Measurements from ENCODE around the gene POP7.
A peak's percentile ranks its signal among the peaks of the same experiment; 100 is the strongest.
"Not testable (repeated sequence)": the region's sequence is repeated elsewhere in the genome, so short reads cannot be mapped to it uniquely, and the experiment has no call there.

POP7 gene

GRCh38 chr7:100705753-100706671, at the start of gene POP7:
TSS of gene POP7 (plus strand) at chr7:100706121. CDS start at chr7:100706831, 710 bp downstream.
- DNase-seq (ENCODE audit: extremely low read depth in 1 of 2, low read depth in 1 of 2): peak; percentile 98 to 99

DNA sequence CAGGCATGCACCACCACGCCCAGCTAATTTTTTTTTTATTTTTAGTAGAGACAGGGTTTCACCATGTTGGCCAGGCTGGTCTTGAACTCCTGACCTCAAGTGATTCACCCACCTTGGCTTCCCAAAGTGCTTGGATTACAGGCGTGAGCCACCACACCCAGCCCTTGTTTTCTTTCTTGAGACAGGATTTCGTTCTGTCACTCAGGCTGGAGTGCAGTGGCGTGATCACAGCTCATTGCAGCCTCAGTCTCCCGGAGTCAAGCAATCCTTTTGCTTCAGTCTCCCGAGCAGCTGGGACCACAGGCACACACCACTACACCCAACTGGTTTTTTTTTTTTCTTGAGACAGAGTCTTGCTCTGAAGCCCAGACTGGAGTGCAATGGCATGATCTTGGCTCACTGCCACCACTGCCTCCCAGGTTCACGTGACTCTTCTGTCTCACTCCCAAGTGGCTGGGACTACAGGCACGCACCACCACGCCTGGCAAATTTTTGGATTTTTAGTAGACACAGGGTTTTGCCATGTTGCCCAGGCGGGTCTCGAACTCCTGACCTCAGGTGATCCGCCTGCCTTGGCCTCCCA, 43.6 kb upstream of the POP7 start:
- DNase-seq (ENCODE audit: extremely low read depth in 1 of 2, low read depth in 1 of 2): not testable (repeated sequence)

DNA sequence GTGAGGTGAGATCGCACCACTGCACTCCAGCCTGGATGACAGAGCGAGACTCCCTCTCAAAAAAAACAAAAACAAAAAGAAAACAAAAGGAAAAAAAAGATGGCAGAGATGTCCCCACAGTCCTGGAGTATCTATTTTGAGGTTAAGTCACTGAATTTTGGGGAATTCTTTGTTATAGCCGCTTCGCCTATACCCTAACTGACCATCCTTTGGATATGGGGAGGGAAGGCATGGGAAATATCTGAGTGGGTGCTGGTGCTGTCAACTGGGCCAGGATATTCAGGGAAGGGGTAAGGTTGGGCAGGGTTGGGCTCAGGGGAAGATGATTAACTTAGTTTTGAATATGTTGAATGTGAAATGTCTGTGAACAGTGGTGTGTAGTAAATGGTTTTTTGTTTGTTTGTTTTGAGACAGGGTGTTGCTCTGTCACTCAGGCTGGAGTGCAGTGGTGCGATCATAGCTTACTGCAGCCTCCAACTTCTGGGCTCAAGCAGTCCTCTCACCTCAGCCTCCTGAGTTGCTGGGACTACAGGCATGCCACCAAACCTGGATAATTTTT, 40.7 kb upstream of the POP7 start:
- no peak for DNase-seq (ENCODE audit: extremely low read depth in 1 of 2, low read depth in 1 of 2)

DNA sequence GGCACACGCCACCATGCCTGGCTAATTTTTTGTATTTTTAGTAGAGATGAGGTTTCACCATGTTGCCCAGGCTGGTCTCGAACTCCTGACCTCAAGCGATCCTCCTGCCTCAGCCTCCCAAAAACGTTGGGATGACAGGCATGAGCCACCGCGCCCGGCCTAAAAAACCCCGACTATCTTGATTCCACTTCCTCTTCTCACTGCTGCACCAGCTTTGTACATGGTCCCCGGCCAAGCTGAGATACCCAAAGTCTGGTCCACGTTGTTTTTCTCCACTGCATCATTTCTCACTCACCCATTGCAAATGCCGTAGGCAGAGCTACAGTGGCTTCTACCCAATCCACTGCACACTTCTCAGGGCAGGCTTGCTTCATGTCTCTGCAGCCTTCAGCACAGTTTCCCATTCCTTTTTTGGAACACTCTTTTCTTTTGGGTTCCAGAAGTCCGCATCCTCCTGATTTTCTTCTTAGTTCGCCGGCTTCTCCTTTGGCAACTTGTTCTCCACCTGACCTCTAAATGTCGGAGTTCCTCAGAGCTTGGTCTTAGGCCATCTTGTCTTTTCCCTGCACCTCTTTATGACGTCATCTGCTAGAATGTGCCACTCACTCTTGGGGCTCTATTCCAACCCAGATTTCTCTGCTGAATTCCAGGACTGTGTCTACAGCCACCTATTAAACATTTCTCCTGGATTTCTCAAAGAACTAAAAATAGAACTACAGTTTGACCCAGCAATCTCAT, 38.4 kb upstream of the POP7 start:
- DNase-seq (ENCODE audit: extremely low read depth in 1 of 2, low read depth in 1 of 2): no peak

DNA sequence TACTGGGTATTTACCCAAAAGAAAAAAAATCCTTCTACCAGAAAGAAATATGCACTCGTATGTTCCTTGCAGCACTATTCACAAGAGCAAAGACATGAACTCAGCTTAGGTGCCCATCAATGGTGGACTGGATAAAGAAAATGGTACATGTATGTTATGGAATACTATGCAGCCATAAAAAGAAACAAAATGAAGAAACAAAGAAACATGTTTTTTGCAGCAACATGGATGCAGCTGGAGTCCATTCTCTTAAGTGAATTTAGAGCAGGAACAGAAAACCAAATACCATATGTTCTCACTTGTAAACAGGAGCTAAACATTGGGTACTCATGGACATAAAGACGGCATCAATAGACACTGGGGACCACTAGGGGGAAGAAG, 37.9 kb upstream of the POP7 start:
- no peak for DNase-seq (ENCODE audit: extremely low read depth in 1 of 2, low read depth in 1 of 2)

- DNase-seq (ENCODE audit: extremely low read depth in 1 of 2, low read depth in 1 of 2): not testable (repeated sequence)
These were observed 36.8 kb upstream of the POP7 start for GRCh38 chr7:100669106-100669505.

GRCh38 chr7:100670074-100670473, 35.8 kb upstream of the POP7 start:
- no peak for DNase-seq (ENCODE audit: extremely low read depth in 1 of 2, low read depth in 1 of 2)

- no peak for DNase-seq (ENCODE audit: extremely low read depth in 1 of 2, low read depth in 1 of 2)
These were observed 34.3 kb upstream of the POP7 start for GRCh38 chr7:100671353-100672327.

DNA sequence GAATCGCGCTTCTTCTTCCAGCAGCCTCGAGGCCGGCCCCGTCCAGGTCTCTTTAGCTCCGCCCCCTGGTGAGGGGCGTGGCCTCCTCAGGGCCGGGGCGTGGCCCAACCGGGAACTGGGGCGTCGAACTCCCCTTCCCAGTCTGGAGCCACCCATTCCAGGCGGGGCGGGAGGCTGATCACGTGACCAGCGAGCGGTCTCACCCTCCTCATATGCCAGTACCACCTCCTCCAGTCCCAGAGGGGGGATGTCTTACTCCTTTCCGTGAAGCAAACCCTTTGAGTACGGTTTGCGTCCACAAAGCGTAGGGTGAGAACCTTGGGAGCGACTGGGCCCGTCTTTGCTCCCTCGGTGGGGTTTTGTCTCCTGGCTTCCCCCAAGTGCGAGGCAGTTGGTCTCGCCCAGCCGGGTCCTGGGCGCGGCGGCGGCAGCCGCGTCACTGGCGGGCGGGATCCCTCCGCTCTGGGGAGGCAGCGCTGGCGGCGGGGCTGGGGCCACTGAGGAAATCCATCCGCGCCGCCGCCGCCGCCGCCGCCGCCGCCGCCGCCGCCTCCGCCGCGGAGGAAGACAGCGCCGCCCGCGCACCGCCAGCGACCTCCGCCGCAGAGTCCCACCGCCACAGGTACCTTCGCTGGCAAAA, 32.5 kb upstream of the POP7 start, which contains the start of gene GNB2:
Gene GNB2, plus strand, starts transcription at position 439 of the 640 bp plus-strand sequence. CDS start 2,526 bp downstream, outside the sequence.
- DNase-seq (ENCODE audit: extremely low read depth in 1 of 2, low read depth in 1 of 2): peak; percentile 97 to 99

DNA sequence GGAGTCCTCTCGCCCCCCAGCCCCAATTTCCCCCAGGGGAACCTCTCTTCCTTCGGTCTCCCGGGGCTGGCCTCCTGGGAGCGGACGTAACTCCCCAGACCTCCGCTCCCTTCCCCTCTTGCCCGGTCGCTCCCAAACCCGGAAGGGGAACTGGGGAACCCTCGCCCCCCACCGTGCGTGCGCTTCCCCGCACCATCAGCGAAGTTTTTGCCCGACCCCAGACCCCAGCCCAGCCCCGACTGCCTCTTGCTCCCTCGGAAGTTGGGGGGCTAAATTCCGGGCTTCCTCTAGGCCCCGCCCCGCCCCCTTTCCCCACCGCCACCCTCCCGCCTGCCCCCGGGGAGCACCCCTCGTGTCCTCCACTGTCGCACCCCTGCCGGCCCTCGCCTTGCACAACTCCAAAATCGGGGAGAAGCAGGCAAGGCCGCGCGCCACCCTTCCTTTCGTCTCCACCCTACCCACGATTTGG, 31.9 kb upstream of the POP7 start:
- no peak for DNase-seq (ENCODE audit: extremely low read depth in 1 of 2, low read depth in 1 of 2)

DNA sequence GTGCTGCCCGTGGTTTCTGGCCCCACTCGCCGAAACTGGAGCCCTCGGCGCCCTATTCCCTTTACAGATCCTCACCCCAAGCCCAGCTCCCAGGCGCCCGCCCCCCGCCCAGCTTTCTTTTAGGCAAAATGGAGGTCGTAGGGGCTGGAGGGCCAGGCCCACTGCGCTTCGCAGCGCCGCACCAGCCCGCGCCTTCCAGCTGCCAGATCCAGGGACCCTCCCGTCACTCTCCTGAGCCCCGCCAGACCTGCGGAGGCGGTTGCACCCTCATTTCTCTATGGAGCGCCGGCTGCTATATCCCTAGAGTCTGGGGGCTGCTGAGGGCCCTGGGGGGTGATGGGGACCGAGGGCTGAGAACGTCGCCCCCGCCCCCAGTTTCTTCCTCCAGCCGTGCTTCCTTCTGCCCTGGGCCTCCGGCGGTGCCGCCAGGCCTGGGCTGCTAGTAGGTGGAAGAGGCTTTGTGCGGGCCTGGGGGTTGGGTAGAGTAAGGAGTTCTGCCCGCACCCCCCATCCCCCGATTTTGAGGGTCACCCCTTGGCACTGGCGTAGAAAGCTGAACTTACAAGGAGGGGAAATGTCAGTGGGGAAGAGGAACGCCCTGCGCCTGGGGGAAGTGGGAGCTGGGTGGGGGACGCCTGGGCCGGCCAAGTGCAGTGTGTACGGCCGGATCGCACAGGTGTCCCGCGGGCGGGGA, 31.4 kb upstream of the POP7 start:
- no peak for DNase-seq (ENCODE audit: extremely low read depth in 1 of 2, low read depth in 1 of 2)

- DNase-seq (ENCODE audit: extremely low read depth in 1 of 2, low read depth in 1 of 2): no peak
These were observed 30.8 kb upstream of the POP7 start for GRCh38 chr7:100675105-100675451.

DNA sequence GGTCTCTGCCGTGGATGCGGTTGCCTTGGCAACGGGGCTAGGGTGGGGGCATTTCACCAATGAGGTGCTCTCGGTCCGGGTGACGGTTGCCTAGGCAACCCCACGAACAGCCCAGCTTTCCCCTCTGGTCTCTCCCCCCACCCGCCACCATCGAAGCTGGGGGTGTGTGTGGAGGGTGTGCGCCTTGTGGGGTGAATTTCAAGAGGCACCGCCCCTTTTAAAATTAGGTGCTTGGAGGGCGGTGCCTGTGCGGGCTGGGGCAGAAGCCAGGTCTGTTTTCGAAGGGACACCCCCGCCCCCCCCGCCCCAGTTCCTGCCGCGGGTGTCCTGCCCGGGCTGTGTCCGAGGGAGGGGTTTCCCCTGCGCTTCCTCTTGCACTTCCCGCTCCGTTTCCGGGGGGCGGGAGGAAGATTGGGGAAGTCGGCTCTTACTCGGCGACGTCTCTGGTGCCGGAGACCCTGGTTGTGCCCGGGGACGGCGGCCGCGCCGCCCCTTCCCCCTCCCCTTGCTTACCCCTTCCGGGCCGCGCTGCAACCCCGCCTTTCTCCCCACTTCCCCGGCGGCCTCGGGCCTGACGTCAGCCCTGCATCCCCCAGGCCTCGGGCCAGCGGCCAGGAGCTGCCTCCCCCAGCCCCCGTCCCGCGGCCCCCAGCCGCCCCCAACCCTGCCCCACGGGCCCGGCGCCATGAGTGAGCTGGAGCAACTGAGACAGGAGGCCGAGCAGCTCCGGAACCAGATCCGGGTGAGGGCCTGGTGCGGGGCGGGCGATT, 30.2 kb upstream of the POP7 start:
- DNase-seq (ENCODE audit: extremely low read depth in 1 of 2, low read depth in 1 of 2): peak; percentile 71 to 74

GRCh38 chr7:100676501-100677306, 29.2 kb upstream of the POP7 start:
- DNase-seq (ENCODE audit: extremely low read depth in 1 of 2, low read depth in 1 of 2): no peak

DNA sequence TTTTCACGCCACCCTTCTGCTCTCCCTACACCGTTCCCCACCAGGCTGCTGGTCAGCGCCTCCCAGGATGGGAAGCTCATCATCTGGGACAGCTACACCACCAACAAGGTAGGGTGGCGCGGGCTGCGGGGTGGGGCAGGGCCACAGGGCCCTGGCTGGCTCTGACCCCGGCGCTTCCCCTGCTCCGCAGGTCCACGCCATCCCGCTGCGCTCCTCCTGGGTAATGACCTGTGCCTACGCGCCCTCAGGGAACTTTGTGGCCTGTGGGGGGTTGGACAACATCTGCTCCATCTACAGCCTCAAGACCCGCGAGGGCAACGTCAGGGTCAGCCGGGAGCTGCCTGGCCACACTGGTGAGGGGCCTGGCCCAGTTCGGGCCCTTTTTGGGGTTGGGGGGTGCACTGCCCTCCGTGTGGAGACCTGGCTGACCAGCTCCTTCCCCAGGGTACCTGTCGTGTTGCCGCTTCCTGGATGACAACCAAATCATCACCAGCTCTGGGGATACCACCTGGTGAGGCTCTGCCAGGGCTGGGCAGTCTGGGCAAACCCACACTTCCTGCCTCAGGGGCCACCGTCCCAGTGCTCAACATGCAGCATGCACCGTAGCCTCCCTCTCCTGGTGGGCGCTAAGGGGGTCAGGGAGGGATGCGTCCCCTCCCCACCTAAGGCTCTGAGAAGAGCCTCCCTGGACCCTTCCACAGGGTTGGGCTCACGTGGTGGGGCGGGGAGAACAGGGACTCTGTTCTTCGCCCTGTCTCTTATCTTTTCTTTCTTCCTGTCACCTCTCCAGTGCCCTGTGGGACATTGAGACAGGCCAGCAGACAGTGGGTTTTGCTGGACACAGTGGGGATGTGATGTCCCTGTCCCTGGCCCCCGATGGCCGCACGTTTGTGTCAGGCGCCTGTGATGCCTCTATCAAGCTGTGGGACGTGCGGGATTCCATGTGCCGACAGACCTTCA, 28.3 kb upstream of the POP7 start:
- DNase-seq (ENCODE audit: extremely low read depth in 1 of 2, low read depth in 1 of 2): no peak

DNA sequence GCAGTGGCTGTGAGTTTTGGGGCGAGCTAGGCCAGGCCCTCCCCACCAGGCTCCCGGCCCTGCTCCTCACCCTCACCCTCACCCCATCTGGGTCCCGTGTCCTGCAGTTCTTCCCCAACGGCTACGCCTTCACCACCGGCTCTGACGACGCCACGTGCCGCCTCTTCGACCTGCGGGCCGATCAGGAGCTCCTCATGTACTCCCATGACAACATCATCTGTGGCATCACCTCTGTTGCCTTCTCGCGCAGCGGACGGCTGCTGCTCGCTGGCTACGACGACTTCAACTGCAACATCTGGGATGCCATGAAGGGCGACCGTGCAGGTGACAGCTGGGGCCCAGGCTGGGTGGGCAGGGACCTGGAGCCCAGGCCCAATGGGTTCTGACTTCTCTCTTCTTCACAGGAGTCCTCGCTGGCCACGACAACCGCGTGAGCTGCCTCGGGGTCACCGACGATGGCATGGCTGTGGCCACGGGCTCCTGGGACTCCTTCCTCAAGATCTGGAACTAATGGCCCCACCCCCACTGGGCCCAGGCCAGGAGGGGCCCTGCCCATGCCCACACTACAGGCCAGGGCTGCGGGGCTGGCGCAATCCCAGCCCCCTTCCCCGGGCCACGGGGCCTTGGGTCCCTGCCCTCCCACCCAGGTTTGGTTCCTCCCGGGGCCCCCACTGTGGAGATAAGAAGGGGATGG, 27.5 kb upstream of the POP7 start:
- DNase-seq (ENCODE audit: extremely low read depth in 1 of 2, low read depth in 1 of 2): no peak
